Measurements from ENCODE around the gene RAB18.

DNA sequence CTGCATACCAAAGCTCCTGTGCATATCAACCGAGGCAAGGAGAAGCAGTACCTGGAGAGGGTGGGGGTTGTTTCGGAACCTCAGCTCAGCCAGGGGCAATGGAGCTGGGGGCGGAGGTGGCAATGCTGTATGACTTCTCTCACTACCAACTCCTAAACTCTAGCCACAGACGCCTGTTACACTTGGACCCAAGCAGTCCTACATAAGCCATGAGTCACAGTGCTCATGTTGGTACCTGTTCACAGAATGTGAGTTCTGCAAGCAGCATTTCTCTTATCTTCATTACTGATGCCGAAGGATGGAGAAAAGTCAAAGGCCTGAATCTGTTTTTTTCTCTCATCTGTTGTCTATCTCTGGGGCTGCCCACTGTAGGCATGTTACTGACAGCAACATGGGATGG is 3.2 kb upstream of the RAB18 start:
- TF ChIP-seq EZH2 (IDR thresholded peaks at IDR 0.05; ENCODE audit: insufficient read depth, low read length) = no peak
- TF ChIP-seq, protein P1, sequence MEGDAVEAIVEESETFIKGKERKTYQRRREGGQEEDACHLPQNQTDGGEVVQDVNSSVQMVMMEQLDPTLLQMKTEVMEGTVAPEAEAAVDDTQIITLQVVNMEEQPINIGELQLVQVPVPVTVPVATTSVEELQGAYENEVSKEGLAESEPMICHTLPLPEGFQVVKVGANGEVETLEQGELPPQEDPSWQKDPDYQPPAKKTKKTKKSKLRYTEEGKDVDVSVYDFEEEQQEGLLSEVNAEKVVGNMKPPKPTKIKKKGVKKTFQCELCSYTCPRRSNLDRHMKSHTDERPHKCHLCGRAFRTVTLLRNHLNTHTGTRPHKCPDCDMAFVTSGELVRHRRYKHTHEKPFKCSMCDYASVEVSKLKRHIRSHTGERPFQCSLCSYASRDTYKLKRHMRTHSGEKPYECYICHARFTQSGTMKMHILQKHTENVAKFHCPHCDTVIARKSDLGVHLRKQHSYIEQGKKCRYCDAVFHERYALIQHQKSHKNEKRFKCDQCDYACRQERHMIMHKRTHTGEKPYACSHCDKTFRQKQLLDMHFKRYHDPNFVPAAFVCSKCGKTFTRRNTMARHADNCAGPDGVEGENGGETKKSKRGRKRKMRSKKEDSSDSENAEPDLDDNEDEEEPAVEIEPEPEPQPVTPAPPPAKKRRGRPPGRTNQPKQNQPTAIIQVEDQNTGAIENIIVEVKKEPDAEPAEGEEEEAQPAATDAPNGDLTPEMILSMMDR (IDR thresholded peaks at IDR 0.05; ENCODE audit: insufficient read depth, low read depth, low read length) = no peak

All from astrocyte (in vitro differentiated cells and primary cell).